IPS-NIHi7 (cell line): ENCODE measurements around the gene CMTM4.
"Not testable (repeated sequence)": the region's sequence is repeated elsewhere in the genome, so short reads cannot be mapped to it uniquely, and the experiment has no call there.

Experiments used
- DNase-seq: peaks from one replicate; pipeline ENCODE4 v3.0.0; 2012; ENCODE audit warnings: mixed read lengths; ENCODE audit errors: extremely low spot score

CMTM4 gene

DNA sequence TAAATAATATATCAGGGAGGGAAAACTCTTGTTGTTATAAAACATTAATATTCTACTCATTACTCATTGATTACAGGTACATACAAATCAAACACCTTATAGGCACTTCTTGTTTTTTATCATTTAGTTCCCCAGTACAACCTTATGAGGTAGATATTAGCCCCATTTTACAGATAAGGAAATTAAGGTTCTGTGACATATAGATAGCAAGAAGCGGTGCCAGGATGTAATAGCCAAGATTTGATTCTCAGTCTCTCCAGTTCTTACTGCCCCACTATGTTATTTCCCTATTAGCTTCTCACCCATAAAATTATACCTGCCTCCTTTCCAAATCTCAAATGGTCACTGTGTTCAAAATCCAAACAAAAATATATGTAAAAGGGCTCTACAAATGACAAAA is 55.2 kb downstream of the CMTM4 start:
- no peak for DNase-seq

DNA sequence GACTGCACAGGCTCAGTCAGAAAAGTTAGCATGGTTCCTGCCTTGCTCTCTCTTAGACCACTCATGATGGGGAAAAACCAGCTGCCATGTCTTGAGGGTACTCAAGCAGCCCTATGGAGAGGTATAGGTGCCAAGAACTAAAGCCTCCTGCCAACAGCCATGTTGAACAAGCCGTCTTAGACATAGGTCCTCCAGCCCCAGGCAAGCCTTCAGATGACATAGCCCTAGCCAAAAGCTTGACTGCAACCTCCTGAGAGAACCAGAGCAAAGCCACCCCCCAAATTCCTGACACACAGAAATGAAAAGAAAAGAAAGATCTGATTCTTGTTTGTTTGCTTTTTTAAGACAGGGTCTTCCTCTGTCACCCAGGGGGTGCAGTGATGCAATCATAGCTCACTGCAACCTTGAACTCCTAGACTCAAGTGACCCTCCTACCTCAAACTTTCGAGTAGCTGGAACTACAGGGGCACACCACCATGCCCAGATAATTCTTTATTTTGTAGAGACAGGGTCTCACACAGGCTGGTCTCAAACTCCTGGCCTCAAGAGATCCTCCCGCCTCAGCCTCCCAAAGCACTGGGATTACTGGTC is 55.7 kb downstream of the CMTM4 start:
- no peak for DNase-seq

GRCh38 chr16:66639091-66639885 is 57.3 kb downstream of the CMTM4 start:
- DNase-seq, result no peak

GRCh38 chr16:66637806-66638205 is 58.7 kb downstream of the CMTM4 start:
- DNase-seq, result no peak

DNA sequence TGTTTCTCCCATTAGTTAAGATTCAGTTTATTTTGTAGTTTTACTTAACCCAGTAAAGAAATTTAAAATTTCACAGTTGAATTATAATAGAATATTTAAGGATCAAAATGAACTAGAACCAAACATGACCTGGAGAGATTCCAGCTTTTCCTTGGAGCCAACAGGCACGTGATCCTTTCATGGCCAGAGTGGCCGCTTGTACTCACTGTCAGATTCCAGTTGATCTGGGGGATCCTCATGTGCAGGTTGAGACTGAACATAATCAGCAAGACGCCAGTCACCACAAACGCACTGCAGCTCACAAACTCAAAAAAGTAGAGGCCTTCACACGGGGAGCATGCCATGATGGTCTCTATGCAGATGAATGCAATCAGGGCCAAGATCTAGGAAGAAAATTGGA is 60.3 kb downstream of the CMTM4 start:
- DNase-seq, result no peak

DNA sequence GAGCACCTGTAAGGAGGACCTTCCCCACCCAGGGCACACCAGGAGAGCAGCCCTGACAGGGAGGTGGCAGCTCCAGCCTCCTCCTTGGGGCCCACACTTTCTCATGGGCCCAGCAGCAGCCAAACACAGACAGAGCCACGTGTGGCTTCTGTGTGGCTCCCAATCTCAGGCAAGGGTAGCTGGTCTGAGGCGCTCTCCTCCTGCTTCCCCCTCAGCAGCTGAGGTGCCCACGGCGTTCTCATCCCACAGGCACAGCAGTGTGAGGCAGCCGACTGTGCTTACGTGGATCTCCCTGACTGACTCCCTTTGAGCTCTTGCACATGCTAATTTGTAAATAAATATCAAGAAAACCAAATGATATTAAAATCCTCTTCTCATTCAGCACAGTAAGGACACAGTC is 61.1 kb downstream of the CMTM4 start:
- DNase-seq, result no peak

DNA sequence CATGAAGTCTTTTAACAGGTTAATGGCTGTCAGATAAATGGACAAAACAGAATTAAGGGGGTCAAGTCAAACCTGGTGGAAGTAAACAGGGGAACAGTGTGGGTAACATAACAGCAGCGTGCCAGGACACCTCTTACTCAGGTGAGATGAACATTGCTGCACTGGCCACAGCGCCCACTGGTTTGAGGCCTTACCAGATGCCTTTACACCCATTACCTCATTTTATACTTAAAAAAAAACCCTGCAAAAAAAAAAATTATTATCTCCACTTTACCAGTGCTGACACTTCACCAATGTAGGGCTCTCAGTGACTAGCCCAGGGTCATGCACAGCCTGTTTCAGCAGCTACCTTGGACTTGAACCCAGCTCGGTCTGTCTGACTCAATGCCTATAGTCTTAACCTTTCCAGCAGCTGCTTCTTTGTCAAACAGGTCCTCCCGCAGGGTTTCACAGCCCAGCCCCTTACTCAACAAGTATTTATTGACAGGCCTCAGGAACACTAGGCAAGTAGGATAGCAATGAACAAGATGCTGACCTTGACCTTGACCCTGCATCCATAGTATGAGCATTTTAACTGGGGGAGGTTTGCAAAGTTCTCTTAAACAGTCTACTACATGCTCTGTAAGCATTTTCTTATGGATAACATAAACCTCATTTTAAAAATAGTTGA is 61.9 kb downstream of the CMTM4 start:
- no peak for DNase-seq

GRCh38 chr16:66631558-66631957 is 65.0 kb downstream of the CMTM4 start:
- DNase-seq, result not testable (repeated sequence)

- not testable (repeated sequence) for DNase-seq
These were observed 65.8 kb downstream of the CMTM4 start for GRCh38 chr16:66630561-66631260.

DNA sequence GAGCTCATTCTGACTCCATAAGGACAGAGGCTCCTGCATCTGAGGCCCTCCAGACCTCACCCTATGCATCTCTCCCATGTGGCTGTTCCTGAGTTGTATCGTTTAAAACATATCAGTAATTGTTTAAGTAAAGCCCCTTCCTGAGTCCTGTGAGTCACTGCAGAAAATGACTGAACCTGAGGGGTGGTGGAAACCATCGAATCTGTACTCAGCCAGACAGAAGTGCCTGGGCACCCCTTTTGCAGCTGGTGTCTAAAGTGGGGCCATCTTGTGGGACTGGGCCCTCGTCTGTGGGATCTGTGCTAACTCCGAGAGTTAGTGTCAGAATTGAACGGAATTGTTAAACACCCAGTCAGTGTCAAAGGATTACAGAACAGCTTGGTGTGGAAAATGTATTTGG is 66.7 kb downstream of the CMTM4 start:
- no peak for DNase-seq

DNA sequence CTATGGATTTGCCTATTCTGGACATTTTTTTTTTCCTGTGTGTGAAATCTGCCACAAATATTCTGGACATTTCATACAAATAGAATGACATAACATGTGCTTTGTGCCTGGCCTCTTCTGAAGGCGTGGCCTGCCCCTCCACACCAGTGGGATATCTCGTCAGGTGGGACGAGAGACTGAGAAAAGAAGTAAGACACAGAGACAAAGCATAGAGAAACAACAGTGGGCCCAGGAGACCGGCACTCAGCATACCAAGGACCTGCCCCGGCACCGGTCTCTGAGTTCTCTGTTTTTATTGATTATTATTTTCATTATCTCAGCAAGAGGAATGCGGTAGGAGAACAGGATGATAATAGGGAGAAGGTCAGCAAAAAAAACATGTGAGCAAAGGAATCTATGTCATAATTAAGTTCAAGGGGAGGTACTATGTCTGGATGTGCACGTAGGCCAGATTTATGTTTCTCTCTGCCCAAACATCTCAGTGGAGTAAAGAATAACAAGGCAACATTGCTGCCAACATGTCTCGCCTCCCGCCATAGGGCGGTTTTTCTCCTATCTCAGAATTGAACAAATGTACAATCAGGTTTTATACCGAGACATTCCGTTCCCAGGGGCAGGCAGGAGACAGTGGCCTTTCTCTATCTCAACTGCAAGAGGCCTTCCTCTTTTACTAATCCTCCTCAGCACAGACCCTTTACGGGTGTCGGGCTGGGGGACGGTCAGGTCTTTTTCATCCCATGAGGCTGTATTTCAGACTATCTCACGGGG is 68.7 kb downstream of the CMTM4 start:
- DNase-seq, result not testable (repeated sequence)

- no peak for DNase-seq
These were observed 72.8 kb downstream of the CMTM4 start for GRCh38 chr16:66623755-66624154.

GRCh38 chr16:66622863-66623262 is 73.7 kb downstream of the CMTM4 start:
- no peak for DNase-seq

DNA sequence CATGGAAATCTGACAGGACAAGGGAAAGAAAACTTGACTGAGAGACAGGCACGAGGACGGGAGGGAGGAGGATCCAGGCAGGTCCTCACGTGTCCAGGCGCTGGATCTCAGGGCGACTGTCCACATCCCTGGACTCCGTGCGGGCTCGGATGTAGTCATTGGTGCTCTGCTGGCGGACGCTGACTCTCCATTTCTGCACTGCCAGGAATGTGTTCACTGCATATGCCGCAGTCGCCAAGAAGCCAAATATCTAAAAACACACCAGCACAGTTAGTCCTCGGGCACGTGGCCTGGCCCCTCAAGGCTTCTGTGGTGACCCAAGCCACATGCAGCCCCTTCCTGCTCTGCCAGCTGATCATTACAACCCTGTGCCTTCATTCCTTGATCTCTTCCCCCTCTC is 74.6 kb downstream of the CMTM4 start:
- DNase-seq, result no peak

DNA sequence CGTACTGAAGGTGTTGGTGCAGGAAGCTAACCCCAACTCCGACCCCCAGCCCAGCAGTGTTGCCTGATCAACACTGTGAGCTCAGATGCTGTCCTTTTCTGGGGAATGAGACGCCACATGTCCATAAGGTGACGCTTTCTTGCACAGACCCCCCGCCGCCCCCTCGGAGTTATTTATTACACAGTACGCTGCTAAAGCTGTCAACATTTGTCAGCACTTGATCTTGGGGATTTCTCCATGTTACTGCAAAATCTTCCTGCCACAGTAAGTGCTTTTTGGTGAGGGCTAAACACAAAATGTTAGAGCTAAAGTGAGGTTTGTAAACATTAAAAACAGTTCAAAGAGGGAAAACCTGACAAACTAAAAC is 76.1 kb downstream of the CMTM4 start:
- no peak for DNase-seq

DNA sequence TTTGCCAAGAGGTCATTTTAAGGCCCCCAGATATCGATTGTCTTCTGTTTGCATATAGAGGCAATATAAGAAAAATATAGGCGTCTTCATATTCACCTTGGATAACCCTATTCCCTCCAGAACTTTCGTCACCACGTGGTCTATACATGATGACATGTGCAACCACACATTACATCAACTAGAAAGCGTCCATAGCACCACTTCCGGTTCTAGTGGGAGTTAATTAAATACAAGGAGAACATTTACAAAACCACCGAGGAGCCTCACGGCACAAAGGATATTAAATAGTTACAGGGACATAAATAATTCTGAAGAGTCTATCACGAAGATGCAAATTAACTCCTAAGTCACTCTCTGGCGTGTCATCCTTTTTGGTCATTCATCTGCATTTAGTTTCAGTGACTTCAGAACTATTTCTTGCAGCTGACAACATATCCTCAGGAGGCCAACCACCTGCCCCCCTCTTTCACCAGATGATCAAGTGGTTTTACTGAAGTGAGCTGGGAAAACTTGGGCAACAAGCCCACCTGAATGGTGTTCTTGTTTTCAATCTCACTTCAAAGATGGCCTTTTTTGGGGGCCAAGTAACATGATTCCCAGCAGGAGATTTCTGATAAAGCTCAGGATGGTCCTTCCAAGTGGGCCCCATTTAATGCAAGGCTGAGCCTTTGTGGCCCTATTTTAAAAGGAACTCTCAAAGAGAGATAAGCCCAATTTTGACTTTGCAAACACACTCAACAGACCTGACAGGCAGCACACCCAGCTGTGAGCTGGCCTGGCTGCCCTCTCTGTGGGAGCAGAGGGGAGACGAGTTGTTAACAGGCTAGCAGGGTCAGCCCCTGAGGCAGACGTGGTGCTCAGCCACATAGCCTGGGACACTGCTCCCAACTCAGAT is 76.8 kb downstream of the CMTM4 start:
- DNase-seq, result peak; percentile 37

DNA sequence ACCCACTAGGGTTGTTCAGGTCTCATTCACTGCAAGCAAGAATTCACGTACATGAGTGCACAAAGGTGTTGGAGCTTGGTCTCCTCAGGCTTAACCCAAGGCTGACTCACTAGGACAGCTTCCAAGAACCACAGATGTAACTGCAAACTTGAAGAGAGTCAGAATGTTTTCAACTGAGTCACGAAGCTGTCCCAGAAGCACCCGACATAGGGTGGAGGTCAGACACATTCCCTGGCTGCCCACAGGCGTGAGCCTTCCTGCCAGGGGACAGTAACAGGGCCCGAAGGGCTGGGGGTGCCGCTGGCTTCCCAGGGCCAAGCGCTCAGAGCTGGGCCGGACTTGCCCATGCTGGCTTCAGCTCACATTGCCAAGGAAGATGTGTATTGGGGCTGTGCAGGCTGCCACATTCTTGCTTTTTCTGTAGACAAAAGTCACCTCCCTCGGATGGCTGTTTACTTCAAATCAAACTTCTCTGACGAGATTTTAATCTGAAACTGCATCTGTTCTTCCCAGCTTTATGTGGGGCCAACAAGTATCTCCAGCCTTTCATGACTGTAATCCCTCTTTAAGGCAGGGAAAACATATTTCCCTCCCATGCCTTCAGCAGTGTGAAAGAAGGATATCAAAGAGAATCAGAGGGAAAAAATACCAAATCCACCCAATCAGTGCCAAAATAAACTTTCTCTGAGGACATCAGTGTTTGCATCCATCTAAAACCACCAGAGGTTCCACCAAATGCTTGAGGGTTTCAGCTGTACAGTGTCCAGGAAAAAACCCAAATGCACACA is 77.8 kb downstream of the CMTM4 start:
- no peak for DNase-seq

DNA sequence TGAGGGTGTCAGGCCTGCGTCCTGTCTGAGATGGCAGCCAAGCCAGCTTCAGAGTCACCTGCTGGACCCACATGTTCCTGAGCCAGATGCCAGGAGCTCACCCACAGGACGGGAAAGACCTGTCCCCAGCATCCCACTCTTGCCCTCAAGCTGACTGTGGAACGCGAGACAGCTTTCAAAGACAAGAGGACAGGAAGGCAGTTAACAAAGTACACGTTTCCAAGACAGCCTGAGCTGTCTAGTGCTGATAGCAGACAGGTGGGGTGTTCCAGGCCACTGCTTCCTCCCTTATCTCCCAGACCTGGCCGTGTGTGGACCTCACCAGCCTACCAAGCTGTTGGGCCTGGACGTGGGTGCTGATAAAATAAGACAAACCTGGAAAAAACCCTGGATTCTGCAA is 78.8 kb downstream of the CMTM4 start:
- no peak for DNase-seq

- DNase-seq, result no peak
These were observed 79.5 kb downstream of the CMTM4 start for GRCh38 chr16:66617010-66617434.

GRCh38 chr16:66616592-66616991 is 80.0 kb downstream of the CMTM4 start:
- peak; percentile 49 for DNase-seq
